GM19043 (cell line): ENCODE results near the gene CAPZB.

Experiments
- ATAC-seq: cut with Tn5 transposase; IDR thresholded peaks from one replicate; pipeline ENCODE4 v1.9.1; 2021; ENCODE audit warnings: low read depth; ENCODE audit not compliant: unreplicated experiment

CAPZB gene

GRCh38 chr1:19289244-19289643 is 196.1 kb downstream of the CAPZB start:
- no peak for ATAC-seq
